Esophagus muscularis mucosa (tissue), 4 donors: Measurements from ENCODE around the gene PARL.

Experiments used
- EP300 ChIP-seq: sonication (generic); formaldehyde crosslinking; IDR thresholded peaks from one replicate; pipeline ENCODE4 v1.6.1; 2017; ENCODE audit warnings: antibody characterized with exemption
- POLR2A ChIP-seq: fragments of 450-650 bp; IDR thresholded peaks from one replicate; pipeline ENCODE4 v1.6.1; 2017; ENCODE audit warnings: antibody characterized with exemption, moderate library complexity, mild to moderate bottlenecking, low read depth
- POLR2AphosphoS5 ChIP-seq, 2 donors: sonication (generic); formaldehyde crosslinking; IDR thresholded peaks; one replicate each; pipeline ENCODE4 v1.6.1; 2017; ENCODE audit warnings: antibody characterized with exemption in 2 of 2
- TF ChIP-seq, protein P1 (sequence below), 3 experiments: fragments of 200-600 bp in 2 of 3; fragments of 450-650 bp in 1 of 3; sonication (generic) in 2 of 3; IDR thresholded peaks; one replicate each; pipeline ENCODE4 v1.5.1; 2017 to 2019; ENCODE audit warnings: antibody characterized with exemption in 3 of 3, mild to moderate bottlenecking in 2 of 3, moderate library complexity in 1 of 3

DNA sequence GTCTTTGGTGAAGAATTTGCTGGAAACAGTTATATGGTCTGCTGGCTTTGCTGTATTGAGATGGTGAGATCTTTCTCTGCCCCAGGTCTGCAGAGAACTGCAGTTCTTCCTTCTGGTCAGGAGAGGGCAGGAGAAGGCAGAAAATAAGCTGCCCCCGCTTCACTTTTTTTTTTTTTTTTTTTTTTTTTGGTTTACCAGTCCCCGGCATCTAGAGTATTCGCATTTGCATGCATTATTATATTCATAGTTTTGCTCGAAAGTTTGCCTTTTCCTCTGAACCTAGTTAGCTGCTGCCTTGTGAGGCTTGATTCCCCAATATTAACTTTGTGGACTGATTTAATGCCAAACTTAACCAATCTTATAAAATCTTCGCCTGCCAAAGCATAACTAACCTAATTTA lies 10.6 kb upstream of the PARL start:
- TF ChIP-seq, protein P1, sequence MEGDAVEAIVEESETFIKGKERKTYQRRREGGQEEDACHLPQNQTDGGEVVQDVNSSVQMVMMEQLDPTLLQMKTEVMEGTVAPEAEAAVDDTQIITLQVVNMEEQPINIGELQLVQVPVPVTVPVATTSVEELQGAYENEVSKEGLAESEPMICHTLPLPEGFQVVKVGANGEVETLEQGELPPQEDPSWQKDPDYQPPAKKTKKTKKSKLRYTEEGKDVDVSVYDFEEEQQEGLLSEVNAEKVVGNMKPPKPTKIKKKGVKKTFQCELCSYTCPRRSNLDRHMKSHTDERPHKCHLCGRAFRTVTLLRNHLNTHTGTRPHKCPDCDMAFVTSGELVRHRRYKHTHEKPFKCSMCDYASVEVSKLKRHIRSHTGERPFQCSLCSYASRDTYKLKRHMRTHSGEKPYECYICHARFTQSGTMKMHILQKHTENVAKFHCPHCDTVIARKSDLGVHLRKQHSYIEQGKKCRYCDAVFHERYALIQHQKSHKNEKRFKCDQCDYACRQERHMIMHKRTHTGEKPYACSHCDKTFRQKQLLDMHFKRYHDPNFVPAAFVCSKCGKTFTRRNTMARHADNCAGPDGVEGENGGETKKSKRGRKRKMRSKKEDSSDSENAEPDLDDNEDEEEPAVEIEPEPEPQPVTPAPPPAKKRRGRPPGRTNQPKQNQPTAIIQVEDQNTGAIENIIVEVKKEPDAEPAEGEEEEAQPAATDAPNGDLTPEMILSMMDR (IDR thresholded peaks at IDR 0.05), result peak; percentile 74 to 82 (median 77)
- TF ChIP-seq POLR2A (no peak), POLR2AphosphoS5 (IDR thresholded peaks at IDR 0.05) (no peak), EP300 (no peak)
